K562 (cell line): ENCODE data around the gene PPP1R12B.

Source experiments
- CHD2 ChIP-seq: IDR thresholded peaks from 2 replicates; pipeline ENCODE4 v1.6.1; 2011; ENCODE audit warnings: low read depth, low read length
- MED1 ChIP-seq: sonication (generic); formaldehyde crosslinking; IDR thresholded peaks from 2 replicates; pipeline ENCODE4 v1.8.1; 2023; ENCODE audit warnings: missing genetic modification reagents, borderline replicate concordance
- POLR2AphosphoS5 ChIP-seq: IDR thresholded peaks from 2 replicates; pipeline ENCODE4 v1.6.1; 2011; ENCODE audit warnings: mild to moderate bottlenecking, low read depth, low read length, moderate library complexity; ENCODE audit not compliant: control insufficient read depth, insufficient read depth
- RB1 ChIP-seq: fragments of 450-650 bp; IDR thresholded peaks from 2 replicates; pipeline ENCODE4 v1.6.1; 2017; ENCODE audit warnings: low read depth, mild to moderate bottlenecking

- TF ChIP-seq MED1 (CRISPR knock-in tag) (no peak), CHD2 (no peak), RB1 (no peak), POLR2AphosphoS5 (no peak)
These were observed 257.0 kb downstream of the PPP1R12B start for GRCh38 chr1:202605515-202605914.
